Right renal pelvis (tissue), 4 donors: Measurements from ENCODE around the gene IFNL2. TPM values are rescaled to one million over a fixed set of nuclear protein-coding genes. Genes with fewer than 3 reads are reported as not detected.
"Not testable (repeated sequence)": the region's sequence is repeated elsewhere in the genome, so short reads cannot be mapped to it uniquely, and the experiment has no call there.

ENCODE experiments used
- DNase-seq, 4 donors: peaks; one replicate each; pipeline ENCODE4 v3.0.0-alpha.2; 2013; ENCODE audit warnings: low read depth in 4 of 4, low spot score in 3 of 4, missing footprints in 1 of 4
- polyA plus RNA-seq, 4 donors: library from polyadenylated mRNA; unstranded; fragments of 120-200 nt; gene quantifications; one replicate each; pipeline ENCODE4 v1.2.1, GENCODE V29; 2013; ENCODE audit not compliant: insufficient read length in 4 of 4

IFNL2 gene
- polyA plus RNA-seq, 4 donors, result not detected

- DNase-seq, result no peak
Measured at GRCh38 chr19:39296055-39296645, 28.0 kb downstream of the IFNL2 start, which contains the start of gene IFNL1. Gene IFNL1 (plus strand): TSS chr19:39296407. CDS start chr19:39296422, 15 bp downstream.

DNA sequence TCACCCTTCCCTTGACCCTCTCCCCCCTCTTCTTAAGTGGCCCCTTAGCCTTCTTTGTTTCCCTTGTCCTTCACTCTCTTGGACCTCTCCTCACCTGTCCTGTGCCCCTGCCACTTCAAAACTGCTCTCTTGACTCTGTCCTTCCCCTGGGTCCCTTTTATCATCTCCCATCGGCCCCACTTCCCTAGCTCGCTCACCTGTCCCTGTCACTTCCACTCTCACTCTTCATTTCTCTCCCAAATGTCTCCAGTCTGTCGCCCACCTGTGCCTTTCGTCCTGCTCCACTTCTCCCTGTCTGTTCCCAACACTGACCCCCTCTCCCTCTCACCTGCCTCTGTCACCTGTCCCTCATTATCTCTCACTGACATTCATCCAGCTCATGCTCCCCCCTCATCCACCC lies 28.7 kb downstream of the IFNL2 start:
- no peak for DNase-seq

DNA sequence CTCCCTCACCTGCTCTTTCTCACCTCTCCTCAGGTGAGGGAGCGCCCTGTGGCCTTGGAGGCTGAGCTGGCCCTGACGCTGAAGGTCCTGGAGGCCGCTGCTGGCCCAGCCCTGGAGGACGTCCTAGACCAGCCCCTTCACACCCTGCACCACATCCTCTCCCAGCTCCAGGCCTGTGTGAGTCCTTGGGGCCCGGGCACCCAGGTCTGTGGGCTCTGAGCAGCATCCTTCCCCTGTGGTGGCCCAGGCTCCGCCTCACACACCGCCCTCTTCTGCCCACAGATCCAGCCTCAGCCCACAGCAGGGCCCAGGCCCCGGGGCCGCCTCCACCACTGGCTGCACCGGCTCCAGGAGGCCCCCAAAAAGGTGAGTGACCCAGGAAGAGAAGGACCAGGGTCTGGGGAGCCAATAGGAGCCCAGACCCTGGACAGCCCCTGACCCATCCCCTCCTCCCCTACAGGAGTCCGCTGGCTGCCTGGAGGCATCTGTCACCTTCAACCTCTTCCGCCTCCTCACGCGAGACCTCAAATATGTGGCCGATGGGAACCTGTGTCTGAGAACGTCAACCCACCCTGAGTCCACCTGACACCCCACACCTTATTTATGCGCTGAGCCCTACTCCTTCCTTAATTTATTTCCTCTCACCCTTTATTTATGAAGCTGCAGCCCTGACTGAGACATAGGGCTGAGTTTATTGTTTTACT lies 29.9 kb downstream of the IFNL2 start:
- no peak for DNase-seq

DNA sequence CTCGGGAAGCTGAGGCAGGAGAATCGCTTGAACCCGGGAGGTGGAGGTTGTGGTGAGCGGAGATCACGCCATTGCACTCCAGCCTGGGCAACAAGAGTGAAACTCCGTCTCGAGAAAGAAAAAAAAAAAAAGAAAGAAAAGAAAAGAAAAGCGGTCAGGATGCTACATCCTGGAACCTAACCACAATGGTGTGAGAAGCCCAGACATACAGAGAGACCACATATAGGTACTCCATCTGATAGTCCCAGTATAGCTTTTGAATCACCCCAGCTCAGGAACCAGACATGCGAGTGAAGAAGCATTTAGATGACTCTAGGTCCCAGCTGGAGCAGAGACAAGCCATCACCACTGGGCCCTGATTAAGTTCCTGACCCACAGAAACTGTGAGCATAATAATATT lies 31.2 kb downstream of the IFNL2 start:
- DNase-seq, result no peak

GRCh38 chr19:39299832-39300231 lies 31.6 kb downstream of the IFNL2 start:
- no peak for DNase-seq

DNA sequence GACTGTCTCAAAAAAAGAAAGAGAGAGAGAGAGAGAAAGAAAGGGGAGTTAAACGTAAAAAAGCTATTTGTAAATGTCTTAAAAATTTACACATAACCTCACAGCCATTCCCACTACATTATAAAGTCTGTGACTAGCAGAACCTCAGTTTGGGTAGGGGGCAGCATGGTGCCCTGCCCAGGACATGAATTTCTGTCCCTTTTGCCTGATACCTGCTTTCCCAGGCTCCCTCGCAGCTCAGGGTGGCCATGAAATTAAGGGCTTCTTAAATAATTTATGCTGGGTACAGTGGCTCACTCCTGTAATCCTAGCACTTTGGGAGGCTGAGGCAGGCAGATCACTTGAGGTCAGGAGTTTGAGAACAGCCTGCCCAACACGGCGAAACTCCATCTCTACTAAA lies 32.8 kb downstream of the IFNL2 start:
- DNase-seq, result no peak

DNA sequence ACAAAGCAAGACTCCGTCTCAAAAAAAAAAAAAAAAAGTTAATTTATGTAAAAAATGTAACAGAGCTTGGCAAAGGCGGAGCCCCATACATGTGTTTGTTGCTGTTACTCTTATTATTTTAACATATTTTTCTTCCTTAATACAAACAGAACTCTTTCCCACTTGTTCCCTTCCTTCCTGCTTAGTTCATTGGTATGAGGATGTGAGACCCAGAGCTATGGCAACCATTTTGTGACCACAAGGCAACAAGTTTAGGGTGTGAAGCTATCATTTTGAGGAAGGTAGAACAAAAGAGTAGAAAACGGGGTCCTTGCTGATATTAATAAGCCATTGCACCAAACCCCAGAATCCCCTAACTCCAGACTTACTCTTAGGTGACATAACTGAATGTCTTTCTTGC lies 33.4 kb downstream of the IFNL2 start:
- no peak for DNase-seq

DNA sequence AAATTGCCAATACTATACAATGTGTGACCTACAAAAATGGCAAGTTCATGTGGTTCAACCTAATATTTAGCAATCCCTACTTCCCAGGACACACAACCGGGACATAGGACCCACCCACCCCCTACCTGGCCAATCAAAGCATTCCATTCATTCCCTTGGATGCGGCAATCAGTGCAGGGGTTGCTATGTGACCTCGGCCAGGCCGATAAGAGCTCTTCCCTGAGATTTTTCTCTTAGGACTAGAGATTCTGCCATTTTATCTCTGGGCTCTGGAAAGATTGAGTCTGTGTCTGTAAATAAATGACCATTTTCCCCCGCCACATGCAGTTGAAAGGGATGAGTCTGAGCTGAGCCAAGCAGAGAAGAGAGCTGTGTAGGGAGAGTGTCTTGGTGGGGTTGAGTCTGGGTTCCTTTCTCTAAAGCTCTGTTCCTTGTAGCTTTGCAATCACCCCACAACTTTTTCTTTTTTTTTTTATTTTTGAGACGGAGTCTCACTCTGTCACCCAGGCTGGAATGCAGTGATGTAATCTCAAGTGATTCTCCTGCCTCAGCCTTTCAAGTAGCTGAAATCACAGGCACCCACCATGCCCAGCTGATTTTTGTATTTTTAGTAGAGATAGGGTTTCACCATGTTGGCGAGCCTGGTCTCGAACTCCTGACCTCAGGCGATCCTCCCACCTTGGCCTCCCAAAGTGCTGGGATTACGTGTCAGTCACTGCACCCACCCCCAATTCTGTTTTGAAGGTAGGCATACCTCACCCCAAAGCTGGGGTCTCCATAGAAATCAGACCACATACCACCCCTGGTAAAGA lies 35.4 kb downstream of the IFNL2 start:
- no peak for DNase-seq

DNA sequence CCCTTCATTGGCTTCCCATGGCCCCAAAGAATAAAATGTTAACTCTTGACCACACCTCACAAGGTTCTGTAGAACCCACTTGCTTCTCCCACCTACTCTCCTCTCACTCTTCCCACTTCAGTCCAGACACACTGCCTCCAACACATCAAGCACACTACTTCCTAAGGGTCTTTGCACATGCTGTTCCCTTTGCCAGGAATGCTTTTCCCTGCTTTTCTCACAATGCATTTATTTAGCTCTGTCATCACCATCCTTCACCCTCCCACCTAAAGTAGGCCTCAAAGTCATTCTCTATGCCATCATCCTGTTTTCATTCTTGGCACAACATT lies 36.0 kb downstream of the IFNL2 start:
- no peak for DNase-seq

DNA sequence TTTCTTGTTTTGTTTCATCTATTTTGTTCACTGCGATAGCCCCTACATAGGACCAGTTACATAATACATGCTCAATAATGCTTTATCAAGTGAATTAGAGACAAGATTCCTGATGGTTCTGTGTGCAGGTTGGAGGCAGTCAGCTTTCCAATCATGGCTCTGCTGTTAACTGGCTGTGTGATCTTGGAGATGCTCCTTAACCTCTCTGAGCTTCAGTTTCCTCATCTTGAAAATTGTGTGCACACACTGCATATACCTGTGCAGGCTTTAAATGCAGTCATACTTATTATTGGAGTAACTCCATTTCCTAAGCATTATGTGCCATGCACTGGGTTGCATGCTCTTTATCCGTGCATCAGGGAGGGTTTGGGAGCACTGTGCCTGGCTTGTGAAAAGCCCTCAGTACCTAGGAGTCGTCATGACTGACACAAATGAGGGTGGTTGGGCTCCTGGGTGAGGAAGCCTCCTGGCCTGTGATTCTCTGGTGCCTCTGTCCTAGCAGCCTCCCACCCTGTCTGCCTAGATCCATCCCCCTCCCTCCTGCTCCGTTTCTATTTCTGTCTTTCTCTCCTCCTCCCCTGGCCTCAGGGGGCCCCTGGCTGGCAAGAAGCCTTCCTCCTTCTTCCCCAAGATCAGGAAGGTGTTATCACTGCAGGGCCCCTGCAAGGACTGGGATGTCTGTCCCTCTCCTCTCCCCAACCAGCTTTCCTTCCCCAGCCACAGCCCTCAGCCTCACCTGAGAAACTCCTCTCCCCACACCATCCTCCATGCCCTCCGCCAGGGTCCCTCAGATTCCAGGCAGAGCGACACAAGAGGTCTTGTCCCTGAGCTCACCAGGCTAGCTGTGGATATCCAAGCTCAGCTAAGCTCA lies 36.7 kb downstream of the IFNL2 start:
- DNase-seq, result no peak

DNA sequence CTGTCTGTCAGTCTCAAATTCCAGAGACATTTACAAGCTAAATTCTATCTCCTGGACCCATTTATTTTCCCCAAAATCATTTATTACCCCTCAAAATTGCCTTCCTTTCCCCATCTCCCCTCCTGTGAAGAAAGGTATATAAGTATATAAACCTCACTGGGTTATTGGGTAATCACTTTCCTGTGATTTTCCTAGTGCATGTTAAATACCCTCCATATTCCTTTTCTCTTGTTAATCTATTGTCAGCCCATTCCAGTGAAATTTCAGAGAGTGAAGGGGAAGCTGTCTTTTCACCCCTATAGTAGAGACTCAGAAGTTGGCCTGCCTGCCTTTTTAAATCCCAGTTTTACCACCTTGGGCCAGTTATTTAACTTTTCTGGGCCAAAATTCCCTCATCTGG lies 37.9 kb downstream of the IFNL2 start:
- DNase-seq, result no peak

- DNase-seq, result peak in 1 of 4 donors; percentile 42
Measured at GRCh38 chr19:39307046-39307821, 39.0 kb downstream of the IFNL2 start.

DNA sequence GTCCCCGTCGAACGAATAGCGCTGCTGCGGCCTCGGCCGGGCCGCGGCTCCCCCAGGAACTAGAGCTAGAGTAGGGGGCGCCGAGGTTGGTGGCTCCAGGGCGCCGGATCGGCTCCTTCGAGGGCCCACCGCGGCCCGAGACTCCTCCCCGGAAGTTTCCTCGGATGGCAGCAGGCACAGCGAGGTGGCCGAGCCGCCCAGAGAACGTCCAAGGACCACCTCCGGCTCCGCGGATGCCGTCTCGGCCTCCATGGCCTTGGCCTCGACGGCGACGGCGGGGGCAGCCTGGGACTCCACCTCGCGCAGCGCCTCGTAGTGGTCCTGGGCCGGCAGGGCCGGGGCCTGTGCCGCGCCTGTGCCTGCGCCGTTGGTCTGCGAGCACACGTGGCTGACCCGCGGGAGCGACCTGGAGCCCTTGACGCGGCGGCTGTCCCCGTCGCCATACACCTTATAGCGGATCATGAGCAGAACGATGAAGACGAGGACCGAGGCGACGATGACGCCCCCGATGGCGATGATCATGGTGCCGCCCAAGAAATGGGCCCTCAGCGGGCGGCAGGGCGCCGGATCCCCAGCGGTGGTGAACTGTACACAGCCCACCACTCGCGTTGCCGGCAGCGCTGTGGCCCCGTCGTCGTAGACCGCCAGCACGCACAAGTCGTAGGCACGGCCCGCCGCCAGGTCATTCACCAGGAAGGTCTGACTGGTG lies 39.8 kb downstream of the IFNL2 start:
- no peak for DNase-seq

DNA sequence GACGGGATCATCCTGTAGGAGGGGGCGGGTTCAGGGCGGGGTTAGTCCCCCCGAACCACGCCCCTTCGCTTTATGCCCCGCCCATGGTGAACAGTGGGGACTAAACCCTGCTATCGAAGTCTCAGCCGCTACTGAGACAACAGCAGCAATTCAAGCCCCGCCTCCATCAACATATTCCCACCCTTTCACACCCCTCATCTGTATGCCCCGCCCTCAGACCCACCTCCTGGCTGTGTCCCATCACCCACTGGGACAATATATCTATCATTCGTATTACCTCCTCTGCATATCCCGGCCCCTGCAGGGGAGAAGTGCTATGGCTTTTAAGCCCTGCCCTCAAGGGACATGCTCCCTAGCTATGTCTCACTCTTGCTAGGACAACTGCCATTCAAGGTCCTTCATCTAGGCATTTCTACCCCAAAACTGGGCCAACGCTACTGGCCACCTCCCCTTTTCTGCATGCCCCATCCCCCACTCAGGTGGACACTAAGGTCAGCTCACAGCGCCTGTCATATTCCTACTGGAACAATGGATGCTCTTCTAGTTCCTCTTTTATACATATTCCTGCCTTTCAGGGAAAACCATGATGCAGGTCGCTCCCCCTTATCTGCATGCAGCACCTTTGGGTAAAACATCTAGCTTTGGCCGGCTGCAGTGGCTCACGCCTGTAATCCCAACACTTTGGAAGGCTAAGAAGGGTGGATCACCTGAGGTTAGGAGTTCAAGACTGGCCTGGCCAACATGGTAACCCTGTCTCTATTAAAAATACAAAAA lies 40.5 kb downstream of the IFNL2 start:
- no peak for DNase-seq

DNA sequence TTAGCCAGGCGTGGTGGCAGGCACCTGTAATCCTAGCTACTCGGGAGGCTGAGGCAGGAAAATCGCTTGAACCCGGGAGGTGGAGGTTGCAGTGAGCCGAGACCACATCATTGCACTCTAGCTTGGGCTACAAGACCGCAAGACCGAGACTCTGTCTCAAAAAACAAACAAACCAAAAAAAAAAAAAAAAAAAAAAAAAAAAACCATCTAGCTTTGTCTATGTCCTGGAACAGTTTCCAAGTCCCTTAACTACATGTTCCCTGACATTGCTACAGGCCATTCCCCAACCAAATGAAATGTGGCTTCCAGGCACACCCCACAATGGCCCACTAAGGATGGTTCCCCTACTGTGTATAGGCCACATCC lies 41.1 kb downstream of the IFNL2 start:
- not testable (repeated sequence) for DNase-seq

- DNase-seq, result no peak
Measured at GRCh38 chr19:39310558-39311311, 42.5 kb downstream of the IFNL2 start.

DNA sequence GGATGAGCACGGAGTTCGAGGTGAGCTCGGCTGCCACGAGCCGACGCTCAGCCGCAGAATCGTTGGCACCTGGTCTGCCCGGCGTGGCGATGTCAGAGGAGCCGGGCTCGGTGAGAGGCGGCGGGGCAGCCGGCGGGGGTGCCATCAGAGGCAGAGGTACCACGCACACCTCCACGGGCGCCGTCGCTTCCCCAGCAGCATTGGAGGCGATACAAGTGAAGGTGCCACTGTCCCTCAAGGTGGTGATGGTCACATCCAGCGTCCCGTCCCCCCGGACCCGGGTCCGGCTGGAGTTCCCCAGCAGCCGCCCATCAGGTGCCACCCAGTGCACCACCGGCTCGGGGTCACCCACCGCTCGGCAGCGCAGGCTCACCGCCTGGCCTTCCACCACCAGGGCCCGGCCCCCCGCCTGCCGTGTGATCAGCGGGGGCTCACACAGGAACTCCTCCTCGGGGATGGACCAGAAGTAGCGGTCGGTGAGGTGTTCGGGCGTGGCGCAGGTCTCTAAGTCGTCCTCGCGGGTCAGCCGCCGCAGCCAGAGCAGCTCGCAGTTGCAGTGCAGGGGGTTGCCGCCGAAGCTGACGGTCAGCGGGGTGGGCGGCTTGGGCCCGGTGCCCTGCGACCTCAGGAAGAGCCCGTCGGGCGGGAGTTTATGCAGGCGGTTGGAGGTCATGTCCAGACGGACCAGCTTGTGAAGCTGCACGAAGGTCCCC lies 46.0 kb downstream of the IFNL2 start:
- DNase-seq, result no peak
